ENCODE measurements around the gene ISX.
"Not testable (repeated sequence)": the region's sequence is repeated elsewhere in the genome, so short reads cannot be mapped to it uniquely, and the experiment has no call there.

ISX gene

GRCh38 chr22:35065796-35066218 is at the start of gene ISX:
Gene ISX, plus strand, starts transcription at chr22:35066158. Its CDS starts 930 bp downstream, at chr22:35067088.
- no peak for DNase-seq

- DNase-seq = no peak
Observed at GRCh38 chr22:35016909-35017308, 49.0 kb upstream of the ISX start.

- DNase-seq = no peak
Observed at GRCh38 chr22:35018995-35019394, 47.0 kb upstream of the ISX start.

GRCh38 chr22:35020517-35020916 is 45.4 kb upstream of the ISX start:
- no peak for DNase-seq

- DNase-seq = no peak
Observed at GRCh38 chr22:35021161-35021560, 44.8 kb upstream of the ISX start.

GRCh38 chr22:35022291-35022690 is 43.7 kb upstream of the ISX start:
- no peak for DNase-seq

- no peak for DNase-seq
Observed at GRCh38 chr22:35023692-35024363, 42.1 kb upstream of the ISX start.

GRCh38 chr22:35024364-35024692 is 41.6 kb upstream of the ISX start:
- no peak for DNase-seq

GRCh38 chr22:35030112-35030511 is 35.8 kb upstream of the ISX start:
- not testable (repeated sequence) for DNase-seq

GRCh38 chr22:35032571-35032970 is 33.4 kb upstream of the ISX start:
- no peak for DNase-seq

GRCh38 chr22:35033635-35034296 is 32.2 kb upstream of the ISX start:
- DNase-seq = no peak

- no peak for DNase-seq
Observed at GRCh38 chr22:35034963-35035362, 31.0 kb upstream of the ISX start.

GRCh38 chr22:35037089-35037488 is 28.9 kb upstream of the ISX start:
- DNase-seq = no peak

GRCh38 chr22:35039625-35040024 is 26.3 kb upstream of the ISX start:
- no peak for DNase-seq

GRCh38 chr22:35043252-35043933 is 22.6 kb upstream of the ISX start:
- no peak for DNase-seq

GRCh38 chr22:35043934-35044319 is 22.0 kb upstream of the ISX start:
- DNase-seq = no peak

- DNase-seq = no peak
Observed at GRCh38 chr22:35044607-35045390, 21.2 kb upstream of the ISX start.

GRCh38 chr22:35045451-35045850 is 20.5 kb upstream of the ISX start:
- no peak for DNase-seq

GRCh38 chr22:35046744-35047462 is 19.1 kb upstream of the ISX start:
- DNase-seq = no peak

GRCh38 chr22:35050038-35050437 is 15.9 kb upstream of the ISX start:
- not testable (repeated sequence) for DNase-seq

- DNase-seq = no peak
Observed at GRCh38 chr22:35051013-35051535, 14.9 kb upstream of the ISX start.

- no peak for DNase-seq
Observed at GRCh38 chr22:35051791-35052190, 14.2 kb upstream of the ISX start.

Measured in NCI-H1436 treated with DMSO at 0.1 percent for 48 hours (cell line).